SU-DHL-6 (cell line): ENCODE data around the gene FOXO3.

ENCODE experiments used
- CTCF ChIP-seq: fragments of 200-600 bp; sonication (generic); IDR thresholded peaks from one replicate; pipeline ENCODE4 v1.5.1; 2017; ENCODE audit warnings: antibody characterized with exemption, mild to moderate bottlenecking, low read length, moderate library complexity; ENCODE audit not compliant: insufficient read depth, poor library complexity, severe bottlenecking
- EZH2phosphoT487 ChIP-seq: fragments of 200-600 bp; sonication (generic), shearing (Covaris generic); conservative IDR thresholded peaks from 2 replicates; pipeline ENCODE4 v1.6.1; 2018; ENCODE audit warnings: mild to moderate bottlenecking, antibody characterized with exemption, low read length, moderate library complexity, mixed read lengths

- TF ChIP-seq CTCF = no peak
- TF ChIP-seq EZH2phosphoT487 = no peak
These were observed 138.7 kb downstream of the FOXO3 start for GRCh38 chr6:108699290-108700041.
